HCT116 (cell line): ENCODE measurements around the gene OR1M1. TPM values are rescaled to one million over a fixed set of nuclear protein-coding genes. Genes with fewer than 3 reads are reported as not detected.

Experiments
- ATAC-seq: fragments of 200-7000 bp; cut with Tn5 transposase; 2 replicates; pipeline ENCODE4 v1.9.1; 2020; ENCODE audit warnings: mild to moderate bottlenecking, moderate library complexity
- BruUV-seq: library from RNA; stranded (reverse); fragments of 400-500 nt; replicated peaks from 2 replicates; lab custom pipeline; 2021; lab: Mats Ljungman, UMichigan
- CTCF ChIA-PET: fragments of 300-600 bp; sonication (Branson Sonifier 250); formaldehyde crosslinking; loops from one replicate; lab custom pipeline; 2021; ENCODE audit warnings: antibody characterized with exemption; lab: Charles Lee
- POLR2A ChIA-PET: fragments of 300-600, 350-600 bp; sonication (Branson Sonifier 250); formaldehyde crosslinking; loops from one replicate; lab custom pipeline; 2021; ENCODE audit warnings: antibody characterized with exemption; lab: Charles Lee
- RAD21 ChIA-PET, 2 experiments: fragments of 300-600 bp; sonication (Branson Sonifier 250); formaldehyde crosslinking; loops; one replicate each; lab custom pipeline; 2023; ENCODE audit warnings: low total read pairs in 2 of 2; ENCODE audit not compliant: uncharacterized antibody in 2 of 2, unreplicated experiment in 2 of 2, low non-redundant PET in 1 of 2; lab: Charles Lee
- DNase-seq: peaks from one replicate; pipeline ENCODE4 v3.0.0-alpha.2; 2010; ENCODE audit warnings: low read depth, low spot score
- H2AFZ ChIP-seq: fragments of 200-600 bp; shearing (Covaris generic), sonication (generic); 2 replicates; pipeline ENCODE4 v1.6.1; 2017; ENCODE audit warnings: low read depth, mixed run types, mixed read lengths, antibody characterized with exemption, low read length; ENCODE audit not compliant: poor library complexity, severe bottlenecking
- H3K27ac ChIP-seq: 2 replicates; pipeline ENCODE4 v1.5.1; 2012; ENCODE audit warnings: low read depth, low read length
- H3K27me3 ChIP-seq: fragments of 200-600 bp; sonication (generic); 2 replicates; pipeline ENCODE4 v1.6.1; 2016; ENCODE audit warnings: mixed run types, low read length, mixed read lengths; ENCODE audit not compliant: insufficient read depth
- H3K36me3 ChIP-seq, 2 experiments: fragments of 200-500 bp in 1 of 2; fragments of 200-600 bp in 1 of 2; sonication (Bioruptor generic) in 1 of 2; sonication (generic) in 1 of 2; 2 replicates each; pipeline versions ENCODE4 v1.5.1 to v1.6.1; 2014 to 2016; ENCODE audit warnings: low read length in 2 of 2, inconsistent platforms in 1 of 2, mixed read lengths in 1 of 2, mixed run types in 1 of 2; ENCODE audit not compliant: insufficient read depth in 2 of 2, control insufficient read depth in 1 of 2
- H3K4me1 ChIP-seq, 2 experiments: fragments of 200-600 bp in 1 of 2; sonication (generic) in 1 of 2; 2 replicates each; pipeline versions ENCODE4 v1.5.1 to v1.6.1; 2012 to 2017; ENCODE audit warnings: low read length in 2 of 2, inconsistent platforms in 1 of 2, mild to moderate bottlenecking in 1 of 2, mixed read lengths in 1 of 2, mixed run types in 1 of 2, moderate library complexity in 1 of 2; ENCODE audit not compliant: insufficient read depth in 2 of 2, control insufficient read depth in 1 of 2
- H3K4me2 ChIP-seq: fragments of 200-600 bp; sonication (generic); 2 replicates; pipeline ENCODE4 v1.6.1; 2017; ENCODE audit warnings: mixed run types, low read length, mixed read lengths
- H3K4me3 ChIP-seq, 2 experiments: fragments of 200-600 bp in 1 of 2; sonication (generic) in 1 of 2; replicated peaks in 1 of 2; 2 replicates each; pipeline ENCODE4 v1.5.1; 2011 to 2016; ENCODE audit warnings: low read length in 2 of 2, control low read depth in 1 of 2, low read depth in 1 of 2, mild to moderate bottlenecking in 1 of 2, mixed read lengths in 1 of 2, mixed run types in 1 of 2
- H3K79me2 ChIP-seq: fragments of 200-600 bp; sonication (generic); 2 replicates; pipeline ENCODE4 v1.6.1; 2017; ENCODE audit warnings: mild to moderate bottlenecking, mixed run types, low read length, moderate library complexity, mixed read lengths; ENCODE audit not compliant: insufficient read depth
- H3K9ac ChIP-seq: fragments of 200-600 bp; sonication (generic); 2 replicates; pipeline ENCODE4 v1.6.1; 2016; ENCODE audit warnings: low read length, mixed read lengths
- H3K9me2 ChIP-seq: fragments of 200-600 bp; sonication (generic), shearing (Covaris generic); 2 replicates; pipeline ENCODE4 v1.6.1; 2017; ENCODE audit warnings: mixed run types, mild to moderate bottlenecking, moderate library complexity; ENCODE audit not compliant: insufficient read depth
- H3K9me3 ChIP-seq, 2 experiments: fragments of 200-500 bp in 1 of 2; fragments of 200-600 bp in 1 of 2; sonication (Bioruptor generic) in 1 of 2; sonication (generic) in 1 of 2; 2 replicates each; pipeline ENCODE4 v1.6.1; 2014 to 2017; ENCODE audit warnings: low read length in 2 of 2, mixed read lengths in 2 of 2, inconsistent platforms in 1 of 2, low read depth in 1 of 2, mild to moderate bottlenecking in 1 of 2, mixed run types in 1 of 2, moderate library complexity in 1 of 2; ENCODE audit not compliant: control insufficient read depth in 1 of 2, insufficient read depth in 1 of 2
- H4K20me1 ChIP-seq: fragments of 200-600 bp; sonication (generic), shearing (Covaris generic); 2 replicates; pipeline ENCODE4 v1.6.1; 2017; ENCODE audit warnings: mixed run types, mild to moderate bottlenecking, moderate library complexity; ENCODE audit not compliant: insufficient read depth
- CEBPB ChIP-seq: IDR thresholded peaks from 2 replicates; pipeline ENCODE4 v1.6.1; 2012; ENCODE audit warnings: low read depth
- CTCF ChIP-seq, 3 experiments: fragments of 200-600 bp in 1 of 3; sonication (generic) in 1 of 3; IDR thresholded peaks in 2 of 3; conservative IDR thresholded peaks in 1 of 3; 2 replicates each; pipeline ENCODE4 v1.5.1; 2012 to 2017; ENCODE audit warnings: low read depth in 2 of 3, low read length in 2 of 3, antibody characterized with exemption in 1 of 3, borderline replicate concordance in 1 of 3, control low read depth in 1 of 3, mild to moderate bottlenecking in 1 of 3, mixed read lengths in 1 of 3, mixed run types in 1 of 3, moderate library complexity in 1 of 3; ENCODE audit not compliant: insufficient read depth in 1 of 3
- EGR1 ChIP-seq: IDR thresholded peaks from 2 replicates; pipeline ENCODE4 v1.6.1; 2012; ENCODE audit warnings: low read depth
- ELF1 ChIP-seq: IDR thresholded peaks from 2 replicates; pipeline ENCODE4 v1.6.1; 2012; ENCODE audit warnings: low read depth, borderline replicate concordance
- EZH2phosphoT487 ChIP-seq: fragments of 200-600 bp; IDR thresholded peaks from 2 replicates; pipeline ENCODE4 v1.6.1; 2018; ENCODE audit warnings: antibody characterized with exemption, borderline replicate concordance
- FOSL1 ChIP-seq: IDR thresholded peaks from 2 replicates; pipeline ENCODE4 v1.6.1; 2012; ENCODE audit warnings: low read depth
- JUND ChIP-seq: IDR thresholded peaks from 2 replicates; pipeline ENCODE4 v1.6.1; 2012
- MAX ChIP-seq: IDR thresholded peaks from 2 replicates; pipeline ENCODE4 v1.6.1; 2012
- POLR2A ChIP-seq: IDR thresholded peaks from 2 replicates; pipeline ENCODE4 v1.7.0; 2011; ENCODE audit warnings: borderline replicate concordance; ENCODE audit not compliant: insufficient read depth, insufficient read length; ENCODE audit errors: extremely low read depth
- POLR2AphosphoS5 ChIP-seq: IDR thresholded peaks from 2 replicates; pipeline ENCODE4 v1.6.1; 2011; ENCODE audit warnings: mild to moderate bottlenecking, low read depth, low read length, moderate library complexity
- RAD21 ChIP-seq: IDR thresholded peaks from 2 replicates; pipeline ENCODE4 v1.6.1; 2012; ENCODE audit warnings: low read depth, mild to moderate bottlenecking
- SIN3A ChIP-seq: IDR thresholded peaks from 2 replicates; pipeline ENCODE4 v1.6.1; 2012; ENCODE audit warnings: low read depth
- SP1 ChIP-seq: IDR thresholded peaks from 2 replicates; pipeline ENCODE4 v1.6.1; 2012; ENCODE audit warnings: low read depth
- TCF7L2 ChIP-seq: IDR thresholded peaks from 2 replicates; pipeline ENCODE4 v1.7.0; 2011; ENCODE audit warnings: borderline replicate concordance, inconsistent platforms; ENCODE audit not compliant: insufficient read depth, insufficient read length; ENCODE audit errors: extremely low read depth
- YY1 ChIP-seq: IDR thresholded peaks from 2 replicates; pipeline ENCODE4 v1.6.1; 2011; ENCODE audit warnings: low read length, low read depth, moderate library complexity, mild to moderate bottlenecking; ENCODE audit not compliant: insufficient replicate concordance; ENCODE audit errors: extremely low read depth
- ZBTB33 ChIP-seq: IDR thresholded peaks from 2 replicates; pipeline ENCODE4 v1.6.1; 2011; ENCODE audit warnings: mild to moderate bottlenecking, low read length, moderate library complexity; ENCODE audit not compliant: insufficient replicate concordance; ENCODE audit errors: extremely low read depth
- ZFX ChIP-seq: fragments of 450-650 bp; IDR thresholded peaks from 2 replicates; pipeline ENCODE4 v1.6.1; 2017
- intact Hi-C: fragments of 100-400 bp; cut with micrococcal nuclease; formaldehyde crosslinking; loops from 2 replicates; pipeline ENCODE4 v1.10.0; 2022
- total RNA-seq: library from RNA; stranded (reverse); gene quantifications from one replicate; pipeline ENCODE4 v1.2.1, GENCODE V29; 2021; ENCODE audit not compliant: unreplicated experiment

The OR1M1 gene
- total RNA-seq, 1 experiment from 2014 or later = not detected

GRCh38 chr19:9126900-9127405, 40.1 kb downstream of the OR1M1 start, which contains the start of gene OR7G3:
Gene OR7G3, minus strand, starts transcription at chr19:9126950. Its CDS starts 0 bp downstream, at chr19:9126950.
- ChIA-PET CTCF (interaction anchor here (0.7 kb wide), 1 partner anchor 972 kb away, joined by 4 read pairs; no protein-coding TSS in a partner anchor), POLR2A (no interaction called here), RAD21 (no interaction called here)
- Histone ChIP-seq H3K79me2 (no peaks in the 10 kb centered on the region), H2AFZ (no peak within 1 kb of the TSS), H3K4me2 (peak within 1 kb of the TSS; percentile 66), H4K20me1 (no peaks in the 10 kb centered on the region), H3K4me3 (no peak within 1 kb of the TSS), H3K9ac (no peak within 1 kb of the TSS), H3K9me2 (no peaks in the 10 kb centered on the region), H3K27me3 (no peaks in the 10 kb centered on the region), H3K4me1 (peaks cover 16 to 31% of the 10 kb centered on the region in 2 experiments)
- ATAC-seq (no peak), DNase-seq (no peak)
- intact Hi-C loops = no loop called here
- no TSS peak for BruUV-seq
- no peak for TF ChIP-seq ELF1
- no peak for TF ChIP-seq EGR1
- TF ChIP-seq, all 23 proteins: peak for 0
- H3K36me3 ChIP-seq = no peaks in the 10 kb centered on the region
- H3K27ac ChIP-seq = peak within 1 kb of the TSS; percentile 57; the same call in 1 of the 2 replicates
- H3K9me3 ChIP-seq = no peaks in the 10 kb centered on the region

- BruUV-seq = no TSS peak
- TF ChIP-seq EGR1 (no peak), FOSL1 (peak; percentile 89), TCF7L2 (peak; percentile 47), YY1 (no peak), POLR2AphosphoS5 (no peak; the same call in 1 of the 2 replicates), SIN3A (peak; percentile 70; the same call in 1 of the 2 replicates), POLR2A (no peak), EZH2phosphoT487 (no peak), CTCF (IDR thresholded peaks at IDR 0.05 in 2 of 3, conservative IDR thresholded peaks at IDR 0.05 in 1 of 3; ENCODE audit: borderline replicate concordance in 1 of 3, insufficient read depth in 1 of 3, low read depth in 2 of 3, low read length in 2 of 3) (no peak), MAX (peak; percentile 61; the same call in 1 of the 2 replicates), JUND (peak; percentile 89), SP1 (peak; percentile 93), CEBPB (peak; percentile 88), ZBTB33 (no peak), RAD21 (peak; percentile 30; the same call in 1 of the 2 replicates), ZFX (no peak)
Observed at GRCh38 chr19:9128171-9128570, 41.3 kb downstream of the OR1M1 start.

More at GRCh38 chr19:9128171-9128570, 41.3 kb downstream of the OR1M1 start:
- Histone ChIP-seq H3K9me2 (no peaks in the 10 kb centered on the region), H4K20me1 (no peaks in the 10 kb centered on the region), H3K9me3 (no peaks in the 10 kb centered on the region), H3K79me2 (no peaks in the 10 kb centered on the region), H3K36me3 (no peaks in the 10 kb centered on the region), H2AFZ (no peak overlapping the region), H3K4me1 (peaks cover 16 to 31% of the 10 kb centered on the region in 2 experiments), H3K4me3 (peak overlapping the region in 1 of 2 experiments; percentile 31; a peak in 1 of 4 replicates), H3K27ac (peak overlapping the region; percentile 57), H3K9ac (no peak overlapping the region), H3K4me2 (peak overlapping the region; percentile 66), H3K27me3 (no peaks in the 10 kb centered on the region)
- ATAC-seq (peak; percentile 90), DNase-seq (peak; percentile 82)
- intact Hi-C loops = no loop called here
- ChIA-PET RAD21 (no interaction called here), CTCF (no interaction called here), POLR2A (no interaction called here)
